Measurements from ENCODE around the gene AFG3L2.

DNA sequence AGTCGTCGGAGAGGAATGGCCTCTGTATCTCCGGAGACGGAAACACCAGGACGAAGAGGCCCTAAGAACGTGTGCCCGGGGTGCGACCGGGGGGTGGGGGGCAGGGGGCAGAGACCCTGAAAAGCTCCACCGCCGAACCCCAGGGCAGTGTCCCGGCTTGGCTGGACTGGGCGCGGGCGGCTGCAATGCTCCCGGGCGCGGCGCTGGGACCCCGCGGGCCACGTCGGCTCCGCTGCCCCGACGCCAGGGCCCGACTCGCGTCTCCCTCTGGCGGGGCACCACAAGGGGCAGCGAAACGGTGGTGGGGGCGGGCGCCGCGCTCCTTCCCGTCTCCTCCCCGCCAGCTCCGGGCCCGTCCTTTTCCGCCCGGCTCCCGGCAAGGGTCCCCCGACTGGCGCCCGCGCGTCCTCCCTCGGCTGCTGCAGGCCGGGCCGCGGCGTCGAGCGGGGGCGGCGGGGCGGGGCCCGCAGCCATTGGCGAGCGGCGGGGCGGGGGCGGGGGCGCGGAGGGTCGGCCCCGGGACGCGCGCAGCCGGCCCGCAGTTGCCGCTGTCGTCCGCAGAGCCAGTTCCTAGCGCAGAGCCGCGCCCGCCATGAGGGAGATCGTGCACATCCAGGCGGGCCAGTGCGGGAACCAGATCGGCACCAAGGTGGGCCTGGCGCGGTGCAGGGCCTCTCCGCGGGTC, 69.2 kb downstream of the AFG3L2 start, which contains the start of gene TUBB6:
- TF ChIP-seq, protein P1, sequence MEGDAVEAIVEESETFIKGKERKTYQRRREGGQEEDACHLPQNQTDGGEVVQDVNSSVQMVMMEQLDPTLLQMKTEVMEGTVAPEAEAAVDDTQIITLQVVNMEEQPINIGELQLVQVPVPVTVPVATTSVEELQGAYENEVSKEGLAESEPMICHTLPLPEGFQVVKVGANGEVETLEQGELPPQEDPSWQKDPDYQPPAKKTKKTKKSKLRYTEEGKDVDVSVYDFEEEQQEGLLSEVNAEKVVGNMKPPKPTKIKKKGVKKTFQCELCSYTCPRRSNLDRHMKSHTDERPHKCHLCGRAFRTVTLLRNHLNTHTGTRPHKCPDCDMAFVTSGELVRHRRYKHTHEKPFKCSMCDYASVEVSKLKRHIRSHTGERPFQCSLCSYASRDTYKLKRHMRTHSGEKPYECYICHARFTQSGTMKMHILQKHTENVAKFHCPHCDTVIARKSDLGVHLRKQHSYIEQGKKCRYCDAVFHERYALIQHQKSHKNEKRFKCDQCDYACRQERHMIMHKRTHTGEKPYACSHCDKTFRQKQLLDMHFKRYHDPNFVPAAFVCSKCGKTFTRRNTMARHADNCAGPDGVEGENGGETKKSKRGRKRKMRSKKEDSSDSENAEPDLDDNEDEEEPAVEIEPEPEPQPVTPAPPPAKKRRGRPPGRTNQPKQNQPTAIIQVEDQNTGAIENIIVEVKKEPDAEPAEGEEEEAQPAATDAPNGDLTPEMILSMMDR (IDR thresholded peaks at IDR 0.05) = no peak
- TF ChIP-seq POLR2A (IDR thresholded peaks at IDR 0.05) = no peak
